Measurements from ENCODE around the gene CPNE7. TPM values are rescaled to one million over a fixed set of nuclear protein-coding genes. Genes with fewer than 3 reads are reported as not detected.
"Not testable (repeated sequence)": the region's sequence is repeated elsewhere in the genome, so short reads cannot be mapped to it uniquely, and the experiment has no call there.

Gene CPNE7
- total RNA-seq, 1 experiment from 2014 or later, result 3.7 TPM

DNA sequence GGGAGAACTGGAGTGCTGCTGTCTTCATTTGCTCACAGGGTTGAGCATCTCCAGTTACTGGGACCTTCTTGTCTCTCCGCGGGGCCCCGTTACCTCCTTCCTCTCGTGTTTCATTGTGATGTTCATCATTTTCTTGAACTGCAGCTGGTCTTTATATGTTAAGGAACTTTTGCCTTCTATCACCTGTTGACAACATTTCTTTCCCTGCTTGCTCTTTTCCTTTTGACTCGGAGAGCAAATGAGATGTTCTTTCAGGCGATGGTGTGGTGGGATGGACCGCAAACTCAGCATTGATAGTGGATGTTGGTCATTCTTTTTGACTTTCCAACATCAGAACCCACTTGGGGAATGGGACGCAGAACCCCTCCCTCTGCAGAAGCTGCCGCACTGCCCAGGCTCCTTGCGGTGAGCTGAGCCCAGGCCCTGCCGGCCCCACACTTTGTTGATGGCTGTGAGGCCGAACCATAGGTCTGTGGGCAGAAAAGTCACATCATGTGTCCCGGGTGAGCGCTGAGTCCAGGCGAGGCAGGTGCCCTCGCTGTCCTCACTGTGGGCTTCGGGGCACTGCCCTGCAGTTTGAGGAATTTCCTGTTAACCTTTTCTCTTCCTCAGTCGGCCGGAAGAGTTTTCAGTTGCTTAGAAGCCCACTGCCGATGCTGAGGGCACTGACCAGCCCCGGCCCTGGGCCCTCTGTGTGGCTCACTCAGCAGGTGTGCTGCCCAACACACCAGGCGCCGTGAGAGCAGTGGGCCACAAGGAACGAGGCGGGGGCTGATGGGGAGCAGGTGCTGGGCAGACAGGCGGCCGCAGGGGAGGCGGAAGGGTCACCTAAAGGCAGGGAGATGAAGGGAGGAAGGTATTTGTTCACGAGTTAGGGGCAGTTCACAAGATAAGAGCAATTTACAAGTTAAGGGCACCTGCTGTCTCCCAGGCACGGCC lies 7.6 kb upstream of the CPNE7 start:
- no peak overlapping the region for H3K9ac ChIP-seq (ENCODE audit: low read length)

DNA sequence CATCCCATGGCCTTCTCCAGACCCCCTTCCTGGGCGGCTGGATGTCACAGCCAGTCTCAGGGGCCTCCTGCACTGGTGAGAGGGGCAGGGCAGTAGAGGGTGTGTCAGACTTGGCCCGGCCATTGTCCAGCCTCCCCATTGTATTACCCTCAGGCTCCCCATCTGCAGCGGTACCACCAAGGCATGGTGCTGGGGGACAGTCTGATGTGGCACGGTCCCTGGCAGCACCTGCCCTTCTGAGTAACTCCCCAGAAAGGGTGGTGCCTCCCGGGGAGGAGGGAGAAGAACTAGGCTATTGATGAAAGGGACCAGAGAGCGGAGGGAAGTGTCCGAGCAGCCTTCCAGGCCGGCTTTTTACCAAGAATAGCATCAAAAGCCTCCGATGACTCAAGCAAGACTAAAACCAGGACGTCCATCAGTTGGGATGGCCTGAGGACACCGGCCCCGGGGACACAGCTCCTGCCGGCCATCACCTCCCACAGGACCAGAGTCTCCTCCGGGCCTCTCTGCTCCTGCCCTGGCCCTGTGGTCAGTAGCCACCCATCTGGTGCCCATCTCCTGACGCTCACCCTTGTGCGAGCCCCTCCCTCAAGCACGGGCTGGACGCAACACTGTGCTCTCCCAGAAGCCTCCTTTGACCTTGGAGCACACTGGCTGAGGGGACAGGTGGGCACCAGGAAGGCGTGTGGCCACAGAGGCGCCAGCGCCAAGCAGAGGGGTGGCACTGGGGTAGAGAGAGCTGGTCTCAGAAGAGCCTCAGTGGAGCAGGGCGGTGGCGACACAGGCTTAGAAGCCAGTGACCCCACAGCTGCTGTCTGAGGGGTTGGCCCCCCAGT lies 5.8 kb upstream of the CPNE7 start:
- no peak for DNase-seq
- Histone ChIP-seq H3K36me3 (ENCODE audit: insufficient read depth, low read length) (no peaks in the 10 kb centered on the region), H3K27me3 (ENCODE audit: low read length) (no peaks in the 10 kb centered on the region)

More for the DNA sequence above, 7.6 kb upstream of the CPNE7 start:
- H3K4me1 ChIP-seq (ENCODE audit: low read length), result peaks cover 36% of the 10 kb centered on the region
- no peaks in the 10 kb centered on the region for H3K79me2 ChIP-seq (ENCODE audit: low read length)
- H4K20me1 ChIP-seq (ENCODE audit: insufficient read depth, low read depth, low read length), result peaks cover 27% of the 10 kb centered on the region
- no peak overlapping the region for H2AFZ ChIP-seq (ENCODE audit: low read length)
- no peaks in the 10 kb centered on the region for H3K9me2 ChIP-seq (replicated peaks; ENCODE audit: insufficient read depth, low read length)
- peaks cover 14% of the 10 kb centered on the region for H3K36me3 ChIP-seq (ENCODE audit: insufficient read depth, low read length)
- H3K9me3 ChIP-seq (ENCODE audit: low read length), result no peaks in the 10 kb centered on the region
- no peak overlapping the region for H3K4me3 ChIP-seq (ENCODE audit: low read length)
- H3K27ac ChIP-seq (ENCODE audit: low read length), result no peak overlapping the region
- DNase-seq, result no peak
- H3K4me2 ChIP-seq (ENCODE audit: low read depth, low read length, poor library complexity, severe bottlenecking), result no peak overlapping the region
- no peaks in the 10 kb centered on the region for H3K27me3 ChIP-seq (ENCODE audit: low read length)

DNA sequence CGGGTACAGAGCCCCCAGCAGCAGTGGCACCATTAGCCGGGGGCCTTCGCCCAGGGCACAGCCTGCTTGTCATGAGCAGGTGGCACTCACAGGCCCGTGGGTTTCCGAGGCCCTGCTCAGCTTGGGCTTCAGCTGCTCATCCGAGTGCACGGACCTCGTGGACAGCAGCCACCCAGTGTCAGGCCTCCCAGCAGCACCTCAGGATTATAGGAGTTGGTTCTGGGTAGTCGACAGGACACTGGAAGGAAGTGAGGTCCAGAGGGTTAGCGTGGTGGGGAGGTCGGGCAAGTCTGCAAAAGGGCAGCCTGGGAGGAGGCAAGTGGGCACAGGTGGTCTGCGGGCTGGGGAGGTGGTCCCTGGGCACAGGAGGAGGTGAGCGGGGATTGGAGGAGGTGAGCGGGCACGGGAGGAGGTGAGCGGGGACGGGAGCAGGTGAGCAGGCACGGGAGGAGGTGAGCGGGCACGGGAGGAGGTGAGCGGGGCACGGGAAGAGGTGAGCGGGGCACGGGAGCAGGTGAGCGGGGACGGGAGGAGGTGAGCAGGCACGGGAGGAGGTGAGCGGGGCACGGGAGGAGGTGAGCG lies 5.1 kb upstream of the CPNE7 start:
- H4K20me1 ChIP-seq (ENCODE audit: insufficient read depth, low read depth, low read length), result peaks cover 10% of the 10 kb centered on the region
- H3K9me2 ChIP-seq (replicated peaks; ENCODE audit: insufficient read depth, low read length), result no peaks in the 10 kb centered on the region
- H3K4me1 ChIP-seq (ENCODE audit: low read length), result peaks cover 25% of the 10 kb centered on the region
- H3K27me3 ChIP-seq (ENCODE audit: low read length), result no peaks in the 10 kb centered on the region
- no peak overlapping the region for H3K4me2 ChIP-seq (ENCODE audit: low read depth, low read length, poor library complexity, severe bottlenecking)
- H3K79me2 ChIP-seq (ENCODE audit: low read length), result no peaks in the 10 kb centered on the region
- no peak overlapping the region for H3K4me3 ChIP-seq (ENCODE audit: low read length)
- no peaks in the 10 kb centered on the region for H3K9me3 ChIP-seq (ENCODE audit: low read length)
- H3K36me3 ChIP-seq (ENCODE audit: insufficient read depth, low read length), result no peaks in the 10 kb centered on the region
- H2AFZ ChIP-seq (ENCODE audit: low read length), result no peak overlapping the region
- H3K27ac ChIP-seq (ENCODE audit: low read length), result no peak overlapping the region
- no peak for DNase-seq
- no peak overlapping the region for H3K9ac ChIP-seq (ENCODE audit: low read length)

More for the DNA sequence above, 5.8 kb upstream of the CPNE7 start:
- no peak overlapping the region for H2AFZ ChIP-seq (ENCODE audit: low read length)
- no peaks in the 10 kb centered on the region for H3K79me2 ChIP-seq (ENCODE audit: low read length)
- H4K20me1 ChIP-seq (ENCODE audit: insufficient read depth, low read depth, low read length), result peaks cover 10% of the 10 kb centered on the region
- no peak overlapping the region for H3K9ac ChIP-seq (ENCODE audit: low read length)
- no peak overlapping the region for H3K4me3 ChIP-seq (ENCODE audit: low read length)
- no peaks in the 10 kb centered on the region for H3K9me2 ChIP-seq (replicated peaks; ENCODE audit: insufficient read depth, low read length)
- H3K27ac ChIP-seq (ENCODE audit: low read length), result no peak overlapping the region
- no peak overlapping the region for H3K4me2 ChIP-seq (ENCODE audit: low read depth, low read length, poor library complexity, severe bottlenecking)
- H3K9me3 ChIP-seq (ENCODE audit: low read length), result no peaks in the 10 kb centered on the region
- peaks cover 25% of the 10 kb centered on the region for H3K4me1 ChIP-seq (ENCODE audit: low read length)

DNA sequence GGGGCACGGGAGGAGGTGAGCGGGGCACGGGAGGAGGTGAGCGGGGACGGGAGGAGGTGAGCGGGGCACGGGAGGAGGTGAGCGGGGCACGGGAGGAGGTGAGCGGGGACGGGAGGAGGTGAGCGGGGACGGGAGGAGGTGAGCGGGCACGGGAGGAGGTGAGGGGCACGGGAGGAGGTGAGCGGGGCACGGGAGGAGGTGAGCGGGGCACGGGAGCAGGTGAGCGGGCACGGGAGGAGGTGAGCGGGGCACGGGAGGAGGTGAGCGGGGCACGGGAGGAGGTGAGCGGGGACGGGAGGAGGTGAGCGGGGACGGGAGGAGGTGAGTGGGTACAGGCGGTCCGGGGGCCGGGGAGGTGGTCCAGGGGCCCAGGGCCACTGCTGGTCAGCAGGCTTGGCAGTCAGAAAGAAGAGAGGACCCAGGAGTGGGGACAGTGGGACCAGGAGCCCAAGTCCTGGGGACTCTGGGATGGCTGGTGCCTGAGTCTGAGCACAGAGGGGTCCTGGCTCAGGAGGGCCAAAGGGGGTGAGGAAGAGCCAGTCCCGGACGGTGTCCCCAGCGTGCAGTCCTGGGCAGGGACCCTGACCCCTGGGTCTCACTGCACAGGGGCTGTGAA lies 4.5 kb upstream of the CPNE7 start:
- H3K36me3 ChIP-seq (ENCODE audit: insufficient read depth, low read length); H2AFZ ChIP-seq (ENCODE audit: low read length); DNase-seq; H3K9me3 ChIP-seq (ENCODE audit: low read length); H3K9ac ChIP-seq (ENCODE audit: low read length); H3K4me2 ChIP-seq (ENCODE audit: low read depth, low read length, poor library complexity, severe bottlenecking); H3K9me2 ChIP-seq (replicated peaks; ENCODE audit: insufficient read depth, low read length); H3K27ac ChIP-seq (ENCODE audit: low read length); H3K27me3 ChIP-seq (ENCODE audit: low read length); H3K79me2 ChIP-seq (ENCODE audit: low read length); H3K4me3 ChIP-seq (ENCODE audit: low read length): not testable (repeated sequence)
- Histone ChIP-seq H3K4me1 (ENCODE audit: low read length) (peaks cover 19% of the 10 kb centered on the region), H4K20me1 (ENCODE audit: insufficient read depth, low read depth, low read length) (peaks cover 10% of the 10 kb centered on the region)

DNA sequence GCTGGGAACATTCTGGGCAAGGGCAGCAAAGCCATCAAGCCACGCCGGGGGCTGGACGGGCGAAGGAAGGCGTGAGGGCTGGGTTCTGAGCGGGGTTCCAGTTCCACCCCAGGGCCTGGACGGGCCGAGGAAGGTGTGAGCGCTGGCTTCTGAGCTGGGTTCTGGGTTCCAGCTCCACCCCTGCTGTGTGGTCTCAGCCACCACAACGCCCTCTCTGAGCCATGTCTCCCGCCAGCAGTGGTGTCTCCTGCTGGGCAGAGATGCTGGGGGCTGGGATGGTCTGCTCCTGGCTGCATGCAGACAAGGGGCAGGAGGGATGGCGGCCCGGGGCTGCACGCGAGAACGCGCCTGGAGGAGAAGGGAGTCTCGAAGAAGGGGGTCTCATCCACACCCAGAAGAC lies 3.9 kb upstream of the CPNE7 start:
- H2AFZ ChIP-seq (ENCODE audit: low read length), result no peak overlapping the region
- no peak overlapping the region for H3K4me3 ChIP-seq (ENCODE audit: low read length)
- H3K9ac ChIP-seq (ENCODE audit: low read length), result no peak overlapping the region
- DNase-seq, result no peak
- H3K9me2 ChIP-seq (replicated peaks; ENCODE audit: insufficient read depth, low read length), result no peaks in the 10 kb centered on the region
- no peaks in the 10 kb centered on the region for H3K79me2 ChIP-seq (ENCODE audit: low read length)
- no peaks in the 10 kb centered on the region for H3K27me3 ChIP-seq (ENCODE audit: low read length)
- no peaks in the 10 kb centered on the region for H3K36me3 ChIP-seq (ENCODE audit: insufficient read depth, low read length)
- H3K4me2 ChIP-seq (ENCODE audit: low read depth, low read length, poor library complexity, severe bottlenecking), result no peak overlapping the region
- peaks cover 6% of the 10 kb centered on the region for H4K20me1 ChIP-seq (ENCODE audit: insufficient read depth, low read depth, low read length)
- no peak overlapping the region for H3K27ac ChIP-seq (ENCODE audit: low read length)
- no peaks in the 10 kb centered on the region for H3K9me3 ChIP-seq (ENCODE audit: low read length)
- H3K4me1 ChIP-seq (ENCODE audit: low read length), result peaks cover 19% of the 10 kb centered on the region

DNA sequence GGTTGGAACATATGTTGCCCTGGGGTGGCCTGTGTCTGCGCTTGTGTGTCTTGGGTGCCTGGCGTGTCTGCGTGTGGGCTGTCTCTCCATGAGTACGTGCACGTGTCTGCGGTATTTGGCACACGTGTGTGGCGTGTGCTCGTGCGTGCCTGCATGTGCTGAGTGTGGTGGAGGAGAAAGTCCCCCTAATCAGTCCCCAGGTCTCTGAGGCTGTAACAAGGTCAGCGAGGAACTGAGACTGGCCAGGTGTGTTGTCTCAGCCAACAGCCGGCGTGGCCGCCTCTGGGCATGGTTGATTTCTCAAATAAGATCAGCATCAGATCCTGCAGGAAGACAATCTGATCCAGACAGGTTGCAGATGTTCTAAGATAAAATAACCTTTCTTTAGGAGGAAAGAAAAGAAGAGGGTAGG lies 3.5 kb upstream of the CPNE7 start:
- no peaks in the 10 kb centered on the region for H3K27me3 ChIP-seq (ENCODE audit: low read length)
- no peaks in the 10 kb centered on the region for H3K36me3 ChIP-seq (ENCODE audit: insufficient read depth, low read length)
- H3K27ac ChIP-seq (ENCODE audit: low read length), result no peak overlapping the region
- no peak overlapping the region for H3K4me2 ChIP-seq (ENCODE audit: low read depth, low read length, poor library complexity, severe bottlenecking)
- no peak overlapping the region; the same call in 1 of the 2 replicates for H2AFZ ChIP-seq (ENCODE audit: low read length)
- no peak overlapping the region for H3K9ac ChIP-seq (ENCODE audit: low read length)
- H3K9me2 ChIP-seq (replicated peaks; ENCODE audit: insufficient read depth, low read length), result no peaks in the 10 kb centered on the region
- H3K4me3 ChIP-seq (ENCODE audit: low read length), result no peak overlapping the region
- DNase-seq, result no peak
- no peaks in the 10 kb centered on the region for H3K79me2 ChIP-seq (ENCODE audit: low read length)
- H3K4me1 ChIP-seq (ENCODE audit: low read length), result peaks cover 19% of the 10 kb centered on the region
- H4K20me1 ChIP-seq (ENCODE audit: insufficient read depth, low read depth, low read length), result peaks cover 4% of the 10 kb centered on the region
- no peaks in the 10 kb centered on the region for H3K9me3 ChIP-seq (ENCODE audit: low read length)

DNA sequence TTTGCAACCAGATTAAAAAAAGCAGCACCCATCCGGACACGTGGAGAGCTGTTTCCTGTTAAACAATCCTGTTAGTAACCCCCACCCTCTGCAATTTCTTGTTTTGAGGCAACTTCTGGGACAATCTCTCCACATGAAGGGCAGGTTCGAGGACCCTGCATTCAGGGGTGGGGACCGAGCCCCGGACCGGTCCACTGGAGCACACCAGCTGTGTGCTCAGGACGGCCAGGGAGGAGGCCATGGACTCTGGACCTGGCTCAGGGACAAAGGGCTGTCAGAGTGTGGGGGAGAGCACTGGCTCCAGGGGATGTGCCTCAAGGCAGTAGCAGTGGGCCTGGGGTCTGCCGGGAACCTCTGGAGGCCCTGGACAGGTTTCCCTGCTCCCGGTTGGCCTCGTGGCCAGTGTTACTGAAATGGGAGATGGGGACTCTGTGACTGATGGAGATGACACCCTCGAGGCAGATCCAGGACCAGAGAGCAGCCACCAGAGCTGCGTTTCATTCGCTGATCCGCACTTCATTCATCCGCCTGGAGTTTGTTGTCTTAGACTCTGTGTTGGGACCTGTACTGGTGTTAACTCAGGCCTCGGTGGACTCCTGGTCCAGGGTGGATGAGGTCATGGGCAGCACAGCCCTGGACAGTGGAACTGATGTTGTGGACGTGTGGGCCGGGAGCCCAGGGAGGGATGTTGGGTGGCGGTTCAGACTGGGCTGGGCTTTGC lies 2.9 kb upstream of the CPNE7 start:
- no peaks in the 10 kb centered on the region for H3K36me3 ChIP-seq (ENCODE audit: insufficient read depth, low read length)
- peaks cover 4% of the 10 kb centered on the region for H4K20me1 ChIP-seq (ENCODE audit: insufficient read depth, low read depth, low read length)
- no peaks in the 10 kb centered on the region for H3K9me2 ChIP-seq (replicated peaks; ENCODE audit: insufficient read depth, low read length)
- H3K9me3 ChIP-seq (ENCODE audit: low read length), result no peaks in the 10 kb centered on the region
- no peak overlapping the region for H3K27ac ChIP-seq (ENCODE audit: low read length)
- peaks cover 19% of the 10 kb centered on the region for H3K4me1 ChIP-seq (ENCODE audit: low read length)
- no peak overlapping the region for H3K4me3 ChIP-seq (ENCODE audit: low read length)
- no peaks in the 10 kb centered on the region for H3K27me3 ChIP-seq (ENCODE audit: low read length)
- no peak overlapping the region; the same call in 1 of the 2 replicates for H2AFZ ChIP-seq (ENCODE audit: low read length)
- no peaks in the 10 kb centered on the region for H3K79me2 ChIP-seq (ENCODE audit: low read length)
- DNase-seq, result no peak
- no peak overlapping the region for H3K4me2 ChIP-seq (ENCODE audit: low read depth, low read length, poor library complexity, severe bottlenecking)
- no peak overlapping the region for H3K9ac ChIP-seq (ENCODE audit: low read length)
